HG03571 (cell line): ENCODE measurements around the gene WNT16.

Experiments used
- ATAC-seq: cut with Tn5 transposase; IDR thresholded peaks from one replicate; pipeline ENCODE4 v1.9.1; 2021; ENCODE audit not compliant: unreplicated experiment

WNT16 gene

DNA sequence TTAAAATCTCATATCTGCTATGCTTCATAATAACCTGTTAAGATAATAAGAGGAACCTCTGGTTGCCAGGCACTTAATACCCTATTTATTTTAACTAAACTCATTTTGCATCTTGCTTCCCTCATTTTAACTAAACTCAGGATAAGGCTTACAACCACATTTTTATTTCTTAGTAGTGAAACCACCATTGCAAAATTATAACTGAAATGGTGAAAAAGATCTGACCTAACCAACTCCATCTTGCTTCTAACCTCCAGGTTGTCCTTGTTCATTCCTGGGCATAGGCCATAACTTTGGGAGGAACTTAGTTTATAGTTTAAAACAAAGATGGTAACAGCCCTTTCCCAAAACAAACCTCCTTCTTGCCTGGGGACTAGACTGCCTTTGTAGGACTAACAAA, 61.3 kb downstream of the WNT16 start:
- no peak for ATAC-seq

DNA sequence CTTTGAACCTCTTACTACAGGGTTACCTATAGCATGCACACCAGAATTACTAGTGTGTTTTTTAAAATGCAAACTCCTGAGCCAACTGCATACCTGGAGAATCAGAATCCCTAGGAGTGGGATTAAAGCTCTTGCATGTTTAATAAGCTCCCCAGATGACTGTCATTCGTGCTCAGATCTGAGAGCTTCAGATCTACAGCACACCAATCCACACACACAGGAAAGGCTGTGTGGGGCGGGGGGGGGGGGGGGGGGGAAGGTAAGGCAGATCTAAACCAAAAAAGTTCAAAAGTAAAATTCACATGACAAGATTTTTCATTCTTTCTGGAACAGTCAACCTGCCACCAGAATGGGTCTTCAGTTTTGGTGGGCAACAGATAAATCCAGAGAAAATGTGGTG, 61.8 kb downstream of the WNT16 start:
- no peak for ATAC-seq
